PC-3 (cell line): ENCODE results near the gene PDPK1.
"Not testable (repeated sequence)": the region's sequence is repeated elsewhere in the genome, so short reads cannot be mapped to it uniquely, and the experiment has no call there.

Experiments used
- CTCF ChIP-seq: fragments of 300-600 bp; sonication (generic); conservative IDR thresholded peaks from 2 replicates; pipeline ENCODE4 v1.5.1; 2017; ENCODE audit warnings: antibody characterized with exemption, low read depth, mild to moderate bottlenecking, low read length
- EZH2 ChIP-seq: fragments of 300-600 bp; sonication (generic); IDR thresholded peaks from one replicate; pipeline ENCODE4 v1.6.1; 2017; ENCODE audit warnings: antibody characterized with exemption, mild to moderate bottlenecking, low read length; ENCODE audit not compliant: unreplicated experiment
- EZH2phosphoT487 ChIP-seq: fragments of 300-600 bp; sonication (generic); IDR thresholded peaks from 2 replicates; pipeline ENCODE4 v1.6.1; 2018; ENCODE audit warnings: mild to moderate bottlenecking, antibody characterized with exemption, low read length, borderline replicate concordance

- TF ChIP-seq EZH2phosphoT487, CTCF, EZH2: not testable (repeated sequence)
Measured at GRCh38 chr16:2609345-2609744, 71.5 kb downstream of the PDPK1 start.
